H1 (cell line): Measurements from ENCODE around the gene ITSN1. TPM values are rescaled to one million over a fixed set of nuclear protein-coding genes. Genes with fewer than 3 reads are reported as not detected.

ENCODE experiments used
- CTCF ChIA-PET: fragments of 300-600 bp; sonication (Branson Sonifier 250); formaldehyde crosslinking; loops from one replicate; lab custom pipeline; 2021; ENCODE audit not compliant: partially characterized antibody; lab: Charles Lee
- POLR2A ChIA-PET: fragments of 300-600 bp; sonication (Branson Sonifier 250); formaldehyde crosslinking; loops from one replicate; lab custom pipeline; 2021; ENCODE audit warnings: inconsistent platforms; ENCODE audit not compliant: partially characterized antibody; lab: Charles Lee
- DNase-seq, 2 experiments: peaks; one replicate each; pipeline versions ENCODE4 v3.0.0 to v3.0.0-alpha.2; 2010 to 2022; ENCODE audit warnings: low spot score in 2 of 2, low read depth in 1 of 2, mixed read lengths in 1 of 2
- FAIRE-seq: peaks from 2 replicates; lab custom pipeline; 2011; peaks lifted over from hg19 to GRCh38; lab: Jason Lieb, UNC
- H2AFZ ChIP-seq: 2 replicates; pipeline ENCODE4 v1.8.1; 2012; ENCODE audit warnings: low read length, inconsistent platforms
- H2AK5ac ChIP-seq: 2 replicates; pipeline ENCODE4 v1.6.1; 2013; ENCODE audit warnings: low read depth, low read length
- H2BK120ac ChIP-seq: replicated peaks from 2 replicates; pipeline ENCODE3; 2013; ENCODE audit warnings: low read depth, low read length, inconsistent platforms
- H2BK12ac ChIP-seq: 2 replicates; pipeline ENCODE4 v1.6.1; 2013; ENCODE audit warnings: low read depth, low read length
- H2BK15ac ChIP-seq: 2 replicates; pipeline ENCODE4 v1.6.1; 2013; ENCODE audit warnings: low read length
- H2BK20ac ChIP-seq: 2 replicates; pipeline ENCODE4 v1.6.1; 2013; ENCODE audit warnings: low read length
- H2BK5ac ChIP-seq: 2 replicates; pipeline ENCODE4 v1.6.1; 2013; ENCODE audit warnings: low read depth, low read length
- H3K14ac ChIP-seq: 2 replicates; pipeline ENCODE4 v1.6.1; 2013; ENCODE audit warnings: inconsistent platforms; ENCODE audit not compliant: insufficient read length
- H3K18ac ChIP-seq: 2 replicates; pipeline ENCODE4 v1.6.1; 2013; ENCODE audit warnings: low read length; ENCODE audit errors: extremely low read depth
- H3K23ac ChIP-seq: 2 replicates; pipeline ENCODE4 v1.6.1; 2013; ENCODE audit warnings: inconsistent platforms; ENCODE audit not compliant: insufficient read length
- H3K23me2 ChIP-seq: 2 replicates; pipeline ENCODE4 v1.6.1; 2013; ENCODE audit warnings: low read depth, low read length
- H3K27ac ChIP-seq: 2 replicates; pipeline ENCODE4 v1.6.1; 2011; ENCODE audit warnings: low read depth, low read length, inconsistent platforms
- H3K27me3 ChIP-seq, 4 experiments: replicated peaks in 1 of 4; 1 replicate in 1 of 4; 2 replicates in 3 of 4; pipeline versions ENCODE4 v1.6.1 to v1.8.1; 2011 to 2013; ENCODE audit warnings: low read length in 3 of 4, mild to moderate bottlenecking in 3 of 4, inconsistent platforms in 2 of 4, mixed read lengths in 2 of 4, moderate library complexity in 1 of 4; ENCODE audit not compliant: control insufficient read depth in 3 of 4, insufficient read depth in 3 of 4; ENCODE audit errors: extremely low read depth in 1 of 4
- H3K36me3 ChIP-seq, 4 experiments: 2 replicates each; pipeline versions ENCODE4 v1.6.1 to v1.8.1; 2011 to 2013; ENCODE audit warnings: mild to moderate bottlenecking in 4 of 4, low read length in 3 of 4, moderate library complexity in 2 of 4, control low read depth in 1 of 4, inconsistent platforms in 1 of 4; ENCODE audit not compliant: insufficient read depth in 4 of 4, control insufficient read depth in 2 of 4
- H3K4ac ChIP-seq: replicated peaks from 2 replicates; pipeline ENCODE3; 2013; ENCODE audit warnings: low read length, low read depth, mixed read lengths, inconsistent platforms; ENCODE audit not compliant: insufficient read length
- H3K4me1 ChIP-seq, 4 experiments: replicated peaks in 1 of 4; 1 replicate in 1 of 4; 2 replicates in 3 of 4; pipeline versions ENCODE4 v1.6.1 to v1.8.1; 2011 to 2013; ENCODE audit warnings: low read length in 3 of 4, inconsistent platforms in 2 of 4, mixed read lengths in 1 of 4; ENCODE audit not compliant: insufficient read depth in 4 of 4, control insufficient read depth in 3 of 4
- H3K4me2 ChIP-seq, 2 experiments: 2 replicates each; pipeline versions ENCODE4 v1.6.1 to v1.8.1; 2011 to 2013; ENCODE audit warnings: low read depth in 2 of 2, low read length in 2 of 2, control low read depth in 1 of 2, inconsistent platforms in 1 of 2, mild to moderate bottlenecking in 1 of 2; ENCODE audit not compliant: insufficient read depth in 1 of 2
- H3K4me3 ChIP-seq, 4 experiments: fragments of 200-600, 300-600 bp in 1 of 4; sonication (generic), shearing (Covaris generic), sonication (Bioruptor Twin) in 1 of 4; 2 replicates each; pipeline versions ENCODE4 v1.5.1 to v1.8.1; 2011 to 2016; ENCODE audit warnings: low read length in 4 of 4, low read depth in 3 of 4, control low read depth in 2 of 4, inconsistent platforms in 2 of 4, mild to moderate bottlenecking in 2 of 4, mixed read lengths in 1 of 4, moderate library complexity in 1 of 4; ENCODE audit not compliant: insufficient read depth in 2 of 4; ENCODE audit errors: extremely low read depth in 1 of 4
- H3K56ac ChIP-seq: replicated peaks from 2 replicates; pipeline ENCODE3; 2013; ENCODE audit warnings: low read depth, mild to moderate bottlenecking, mixed read lengths, low read length, inconsistent platforms; ENCODE audit not compliant: insufficient read length
- H3K79me1 ChIP-seq: 2 replicates; pipeline ENCODE4 v1.6.1; 2013; ENCODE audit warnings: low read depth, low read length, control low read depth
- H3K79me2 ChIP-seq, 2 experiments: 2 replicates each; pipeline versions ENCODE4 v1.6.1 to v1.8.1; 2012 to 2013; ENCODE audit warnings: low read length in 2 of 2, mild to moderate bottlenecking in 2 of 2, inconsistent platforms in 1 of 2; ENCODE audit not compliant: insufficient read depth in 2 of 2, control insufficient read depth in 1 of 2
- H3K9ac ChIP-seq, 4 experiments: replicated peaks in 1 of 4; 1 replicate in 1 of 4; 2 replicates in 3 of 4; pipeline versions ENCODE4 v1.6.1 to v1.8.1; 2011 to 2013; ENCODE audit warnings: low read depth in 3 of 4, low read length in 3 of 4, control low read depth in 2 of 4, mild to moderate bottlenecking in 2 of 4, moderate library complexity in 2 of 4, inconsistent platforms in 1 of 4; ENCODE audit errors: extremely low read depth in 1 of 4
- H3K9me3 ChIP-seq, 2 experiments: 2 replicates each; pipeline versions ENCODE4 v1.6.1 to v1.8.1; 2012 to 2013; ENCODE audit warnings: mild to moderate bottlenecking in 2 of 2, moderate library complexity in 2 of 2, control low read depth in 1 of 2, inconsistent platforms in 1 of 2, low read depth in 1 of 2, low read length in 1 of 2, mixed read lengths in 1 of 2; ENCODE audit not compliant: insufficient read depth in 2 of 2
- H4K20me1 ChIP-seq, 2 experiments: replicated peaks in 1 of 2; 2 replicates each; pipeline versions ENCODE3 to v1.8.1; 2011 to 2013; ENCODE audit warnings: inconsistent platforms in 2 of 2, low read length in 2 of 2, mild to moderate bottlenecking in 1 of 2; ENCODE audit not compliant: insufficient read depth in 2 of 2, control insufficient read depth in 1 of 2
- H4K5ac ChIP-seq: 2 replicates; pipeline ENCODE4 v1.6.1; 2013; ENCODE audit warnings: low read length, low read depth, mixed read lengths, inconsistent platforms; ENCODE audit not compliant: insufficient read length
- H4K8ac ChIP-seq: 2 replicates; pipeline ENCODE4 v1.8.0; 2013; ENCODE audit warnings: mild to moderate bottlenecking, moderate library complexity, low read length, inconsistent platforms; ENCODE audit not compliant: insufficient read depth; ENCODE audit errors: extremely low read depth
- H4K91ac ChIP-seq: replicated peaks from 2 replicates; pipeline ENCODE3; 2013; ENCODE audit warnings: low read length, mixed read lengths, inconsistent platforms; ENCODE audit not compliant: insufficient read length
- WGBS, 2 experiments: shearing (Covaris generic) in 1 of 2; methylation state at CpG; one replicate each; pipeline versions ENCODE4 v1.1.6 to v1.1.7; 2013 to 2015; ENCODE audit warnings: low lambda C conversion rate in 2 of 2, mixed read lengths in 2 of 2, inconsistent platforms in 1 of 2, low coverage in 1 of 2, missing lambda C conversion rate in 1 of 2; ENCODE audit not compliant: insufficient replicate concordance in 2 of 2, insufficient coverage in 1 of 2, insufficient read length in 1 of 2; ENCODE audit errors: extremely low coverage in 1 of 2, missing lambda C conversion rate in 1 of 2; 5-methylcytosine and 5-hydroxymethylcytosine counted together
- polyA plus RNA-seq, 7 experiments: library from polyadenylated mRNA; depleted of rRNA in 3 of 7; stranded (reverse) in 5 of 7; unstranded in 2 of 7; fragments of >200 nt in 5 of 7; fragments of 200-250 nt in 2 of 7; gene quantifications; 1 replicate in 5 of 7; 2 replicates in 1 of 7; 4 replicates in 1 of 7; pipeline versions ENCODE4 v1.2.1 to v1.2.3, GENCODE V29; 2011 to 2013; ENCODE audit warnings: missing spikeins in 2 of 7, mixed read lengths in 2 of 7
- total RNA-seq: library from RNA; stranded (reverse); fragmentation: NEBNext Ultra II Directional; extraction: Animal tissue kit (Norgen Biotek cat#: 25700); gene quantifications from 2 replicates; pipeline ENCODE4 v1.2.1, GENCODE V29; 2021
- TF ChIP-seq, protein P1 (sequence below), 3 experiments: IDR thresholded peaks; 1 replicate in 2 of 3; 2 replicates in 1 of 3; pipeline versions ENCODE4 v1.5.1 to v1.6.1; 2011; ENCODE audit warnings: low read length in 3 of 3, mild to moderate bottlenecking in 3 of 3, inconsistent platforms in 2 of 3, low read depth in 1 of 3, moderate library complexity in 1 of 3; ENCODE audit not compliant: insufficient read depth in 1 of 3; ENCODE audit errors: control extremely low read depth in 1 of 3

ITSN1 gene
- total and polyA plus RNA-seq, 2 of the 8 experiments (the other 6 are each of a cell fraction or from before 2014, with no cell fraction given) = 60.8 to 78.1 TPM

DNA sequence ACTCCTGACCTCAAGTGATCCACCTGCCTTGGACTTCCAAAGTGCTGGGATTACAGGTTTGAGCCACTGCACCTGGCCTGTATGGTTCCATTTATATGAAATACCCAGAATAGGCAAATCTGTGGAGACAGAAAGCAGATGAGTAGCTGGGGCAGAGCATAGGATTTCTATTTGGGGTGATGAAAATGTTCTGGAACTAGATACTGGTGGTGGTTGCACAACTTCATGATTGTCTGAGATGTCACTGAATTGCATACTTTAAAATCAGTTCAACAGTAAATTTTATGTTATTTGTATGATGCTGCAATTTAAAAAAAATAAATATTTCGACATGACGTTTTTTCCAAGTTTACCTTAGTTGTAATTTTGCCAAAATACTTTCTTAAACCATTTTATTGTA, 23.9 kb downstream of the ITSN1 start:
- Histone ChIP-seq H3K4me1 (peaks cover 0 to 8% (median under 1%) of the 10 kb centered on the region in 4 experiments; a peak in 2 of 7 replicates), H4K20me1 (peaks cover 9 to 23% of the 10 kb centered on the region in 2 experiments), H4K5ac (no peak overlapping the region), H2BK120ac (no peak overlapping the region), H3K4me3 (no peak overlapping the region), H3K79me2 (peaks cover 19 to 98% of the 10 kb centered on the region in 2 experiments), H3K23ac (no peak overlapping the region), H4K8ac (no peak overlapping the region), H3K36me3 (no peaks in the 10 kb centered on the region), H2AK5ac (no peak overlapping the region), H3K14ac (no peak overlapping the region), H2BK12ac (no peak overlapping the region), H3K56ac (no peak overlapping the region), H3K9me3 (no peaks in the 10 kb centered on the region), H3K27me3 (no peaks in the 10 kb centered on the region), H3K79me1 (peaks cover 6% of the 10 kb centered on the region), H2AFZ (no peak overlapping the region), H4K91ac (no peak overlapping the region), H3K18ac (no peak overlapping the region), H2BK5ac (no peak overlapping the region), H2BK20ac (no peak overlapping the region), H3K9ac (no peak overlapping the region), H2BK15ac (no peak overlapping the region), H3K4me2 (no peak overlapping the region), H3K27ac (no peak overlapping the region), H3K4ac (no peak overlapping the region), H3K23me2 (no peaks in the 10 kb centered on the region)
- FAIRE-seq = no peak
- TF ChIP-seq, protein P1, sequence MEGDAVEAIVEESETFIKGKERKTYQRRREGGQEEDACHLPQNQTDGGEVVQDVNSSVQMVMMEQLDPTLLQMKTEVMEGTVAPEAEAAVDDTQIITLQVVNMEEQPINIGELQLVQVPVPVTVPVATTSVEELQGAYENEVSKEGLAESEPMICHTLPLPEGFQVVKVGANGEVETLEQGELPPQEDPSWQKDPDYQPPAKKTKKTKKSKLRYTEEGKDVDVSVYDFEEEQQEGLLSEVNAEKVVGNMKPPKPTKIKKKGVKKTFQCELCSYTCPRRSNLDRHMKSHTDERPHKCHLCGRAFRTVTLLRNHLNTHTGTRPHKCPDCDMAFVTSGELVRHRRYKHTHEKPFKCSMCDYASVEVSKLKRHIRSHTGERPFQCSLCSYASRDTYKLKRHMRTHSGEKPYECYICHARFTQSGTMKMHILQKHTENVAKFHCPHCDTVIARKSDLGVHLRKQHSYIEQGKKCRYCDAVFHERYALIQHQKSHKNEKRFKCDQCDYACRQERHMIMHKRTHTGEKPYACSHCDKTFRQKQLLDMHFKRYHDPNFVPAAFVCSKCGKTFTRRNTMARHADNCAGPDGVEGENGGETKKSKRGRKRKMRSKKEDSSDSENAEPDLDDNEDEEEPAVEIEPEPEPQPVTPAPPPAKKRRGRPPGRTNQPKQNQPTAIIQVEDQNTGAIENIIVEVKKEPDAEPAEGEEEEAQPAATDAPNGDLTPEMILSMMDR (IDR thresholded peaks at IDR 0.05; ENCODE audit: control extremely low read depth in 1 of 3, insufficient read depth in 1 of 3, low read depth in 1 of 3, low read length in 3 of 3) = no peak
- no peak for DNase-seq
- 96% methylated on average over 2 of the region's 2 CpGs; no CpG with 5 or more reads in 1 of the 2 experiments for WGBS, 2 experiments
- POLR2A ChIA-PET = no interaction called here
- CTCF ChIA-PET = no interaction called here
